Astrocyte (in vitro differentiated cells and primary cell): ENCODE data around the gene NAV3.

Experiments
- EZH2 ChIP-seq: IDR thresholded peaks from 2 replicates; pipeline ENCODE4 v1.6.1; 2012; ENCODE audit warnings: mild to moderate bottlenecking, low read length, inconsistent platforms; ENCODE audit not compliant: insufficient read depth
- TF ChIP-seq, protein P1 (sequence below): IDR thresholded peaks from 2 replicates; pipeline ENCODE4 v1.5.1; 2011; ENCODE audit warnings: low read depth, mild to moderate bottlenecking, inconsistent platforms, low read length, moderate library complexity; ENCODE audit not compliant: insufficient read depth

DNA sequence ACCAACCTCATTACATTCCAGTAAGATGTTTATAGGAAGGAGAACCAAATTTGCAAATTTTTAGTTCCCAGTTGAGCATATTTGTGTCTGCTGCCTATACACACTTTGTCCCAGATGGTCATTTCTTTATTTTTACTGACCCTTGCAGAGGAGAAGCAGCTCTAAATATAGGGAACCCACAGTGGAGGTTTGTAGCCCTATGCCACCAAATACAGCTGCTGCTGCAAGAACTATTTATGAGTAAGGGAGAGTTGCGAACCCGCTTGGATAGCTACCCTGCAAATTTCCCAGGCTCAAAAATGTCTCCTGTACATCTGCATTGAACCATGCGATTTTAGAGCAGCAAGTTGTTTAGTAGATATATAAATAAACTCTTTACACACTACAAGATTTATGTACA is 48.2 kb downstream of the NAV3 start:
- TF ChIP-seq, protein P1, sequence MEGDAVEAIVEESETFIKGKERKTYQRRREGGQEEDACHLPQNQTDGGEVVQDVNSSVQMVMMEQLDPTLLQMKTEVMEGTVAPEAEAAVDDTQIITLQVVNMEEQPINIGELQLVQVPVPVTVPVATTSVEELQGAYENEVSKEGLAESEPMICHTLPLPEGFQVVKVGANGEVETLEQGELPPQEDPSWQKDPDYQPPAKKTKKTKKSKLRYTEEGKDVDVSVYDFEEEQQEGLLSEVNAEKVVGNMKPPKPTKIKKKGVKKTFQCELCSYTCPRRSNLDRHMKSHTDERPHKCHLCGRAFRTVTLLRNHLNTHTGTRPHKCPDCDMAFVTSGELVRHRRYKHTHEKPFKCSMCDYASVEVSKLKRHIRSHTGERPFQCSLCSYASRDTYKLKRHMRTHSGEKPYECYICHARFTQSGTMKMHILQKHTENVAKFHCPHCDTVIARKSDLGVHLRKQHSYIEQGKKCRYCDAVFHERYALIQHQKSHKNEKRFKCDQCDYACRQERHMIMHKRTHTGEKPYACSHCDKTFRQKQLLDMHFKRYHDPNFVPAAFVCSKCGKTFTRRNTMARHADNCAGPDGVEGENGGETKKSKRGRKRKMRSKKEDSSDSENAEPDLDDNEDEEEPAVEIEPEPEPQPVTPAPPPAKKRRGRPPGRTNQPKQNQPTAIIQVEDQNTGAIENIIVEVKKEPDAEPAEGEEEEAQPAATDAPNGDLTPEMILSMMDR: no peak
- no peak for TF ChIP-seq EZH2
